Fibroblast of skin of right biceps (primary cell): ENCODE results near the gene TXNRD2.
"Not testable (repeated sequence)": the region's sequence is repeated elsewhere in the genome, so short reads cannot be mapped to it uniquely, and the experiment has no call there.

Experiments used
- DNase-seq: peaks from one replicate; pipeline ENCODE4 v3.0.0-alpha.2; 2013

Gene TXNRD2

DNA sequence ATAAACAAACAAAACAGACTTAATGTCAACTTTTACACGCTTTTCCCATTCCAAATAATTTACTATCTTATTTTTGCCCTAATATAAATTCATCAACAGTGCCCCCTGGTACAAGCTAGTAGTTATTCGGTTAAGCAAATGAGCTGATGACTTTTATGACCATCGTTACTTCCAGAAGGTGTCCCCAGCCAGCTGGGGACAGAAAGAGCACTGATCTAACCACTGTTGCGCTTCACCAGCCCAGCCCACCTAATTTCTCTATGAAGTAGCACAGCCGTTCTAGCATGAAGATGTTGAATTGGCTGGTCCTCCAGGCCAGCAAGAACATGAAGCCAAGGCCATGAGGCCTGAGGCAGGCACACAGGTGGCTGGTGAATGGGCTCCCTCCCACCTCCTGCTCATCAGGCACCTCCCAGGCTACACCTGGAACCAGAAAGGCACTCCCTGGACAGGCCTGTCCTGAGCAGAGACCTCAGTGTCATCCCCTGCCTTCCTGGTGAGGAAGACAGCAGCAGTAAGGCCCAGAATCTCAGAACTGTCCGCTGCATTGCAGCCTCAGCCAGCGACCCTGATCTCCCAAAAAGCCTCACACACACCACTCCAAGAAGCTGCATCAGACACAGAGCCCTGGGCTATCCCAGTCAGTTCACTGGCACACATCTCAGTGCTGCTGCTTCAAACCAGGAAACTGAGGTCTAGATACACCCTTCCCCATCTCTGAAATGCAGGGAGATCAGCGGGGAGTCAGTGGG, 99.8 kb downstream of the TXNRD2 start:
- no peak for DNase-seq

GRCh38 chr22:19840955-19841640, 100.5 kb downstream of the TXNRD2 start:
- no peak for DNase-seq

DNA sequence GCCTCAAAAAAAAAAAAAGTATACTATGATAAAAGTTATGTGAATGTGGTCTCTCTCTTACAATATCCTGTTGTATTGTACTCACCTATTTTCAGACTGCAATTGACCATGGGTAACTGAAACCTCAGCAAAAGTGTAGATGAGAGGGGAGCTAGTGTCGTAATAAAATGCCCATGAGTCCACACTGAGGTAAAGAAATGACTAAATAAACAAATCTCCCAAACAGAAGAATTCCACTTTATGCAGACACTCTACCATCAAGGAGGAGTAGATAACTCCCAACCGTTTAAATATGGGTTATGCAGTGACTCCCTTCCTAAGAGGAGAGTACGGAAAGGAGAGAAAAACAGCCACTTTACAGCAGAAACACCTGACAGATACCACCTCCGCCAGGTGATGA, 101.6 kb downstream of the TXNRD2 start:
- no peak for DNase-seq

DNA sequence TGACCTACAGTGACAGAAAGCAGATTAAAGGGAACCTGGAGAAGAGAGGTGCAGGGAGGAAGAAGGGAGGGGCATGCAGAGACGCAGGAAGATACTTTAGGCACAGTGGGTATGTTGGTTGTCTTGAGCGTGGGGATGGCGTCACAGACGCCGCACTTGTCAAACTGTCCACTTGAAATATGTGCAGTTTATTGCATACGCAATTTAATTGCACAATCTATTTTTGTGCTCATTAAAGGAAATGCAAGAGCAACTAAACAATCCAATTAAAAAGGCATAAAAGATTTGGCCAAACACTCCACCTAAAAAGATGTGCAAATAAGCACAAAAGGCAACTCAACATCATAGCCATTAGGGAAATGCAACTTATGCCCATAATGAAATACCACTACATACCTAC, 103.7 kb downstream of the TXNRD2 start:
- DNase-seq, result no peak

- no peak for DNase-seq
These were observed 105.1 kb downstream of the TXNRD2 start for GRCh38 chr22:19836512-19836911.

GRCh38 chr22:19834599-19834998, 107.0 kb downstream of the TXNRD2 start:
- no peak for DNase-seq

GRCh38 chr22:19833327-19833726, 108.3 kb downstream of the TXNRD2 start:
- DNase-seq, result not testable (repeated sequence)

GRCh38 chr22:19832476-19833108, 109.0 kb downstream of the TXNRD2 start:
- no peak for DNase-seq

GRCh38 chr22:19831979-19832378, 109.6 kb downstream of the TXNRD2 start:
- not testable (repeated sequence) for DNase-seq

- no peak for DNase-seq
These were observed 110.6 kb downstream of the TXNRD2 start for GRCh38 chr22:19831016-19831415.

DNA sequence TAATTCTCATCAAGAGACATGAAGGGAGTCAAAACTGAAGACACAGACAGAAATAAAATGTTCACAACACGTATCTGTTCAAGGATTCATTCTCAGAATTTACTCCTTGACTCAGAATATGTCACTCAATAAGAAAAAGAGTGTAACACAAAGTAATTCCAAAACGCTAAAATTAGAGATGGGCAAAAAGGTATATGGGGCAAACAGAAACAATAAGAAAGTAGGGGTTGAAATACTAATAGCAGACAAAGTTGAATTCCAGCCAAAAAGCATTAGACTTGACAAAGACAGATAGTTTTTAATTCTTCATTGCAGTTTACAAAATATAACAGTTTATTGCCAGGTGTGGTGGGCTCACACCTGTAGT, 113.6 kb downstream of the TXNRD2 start:
- DNase-seq, result no peak

DNA sequence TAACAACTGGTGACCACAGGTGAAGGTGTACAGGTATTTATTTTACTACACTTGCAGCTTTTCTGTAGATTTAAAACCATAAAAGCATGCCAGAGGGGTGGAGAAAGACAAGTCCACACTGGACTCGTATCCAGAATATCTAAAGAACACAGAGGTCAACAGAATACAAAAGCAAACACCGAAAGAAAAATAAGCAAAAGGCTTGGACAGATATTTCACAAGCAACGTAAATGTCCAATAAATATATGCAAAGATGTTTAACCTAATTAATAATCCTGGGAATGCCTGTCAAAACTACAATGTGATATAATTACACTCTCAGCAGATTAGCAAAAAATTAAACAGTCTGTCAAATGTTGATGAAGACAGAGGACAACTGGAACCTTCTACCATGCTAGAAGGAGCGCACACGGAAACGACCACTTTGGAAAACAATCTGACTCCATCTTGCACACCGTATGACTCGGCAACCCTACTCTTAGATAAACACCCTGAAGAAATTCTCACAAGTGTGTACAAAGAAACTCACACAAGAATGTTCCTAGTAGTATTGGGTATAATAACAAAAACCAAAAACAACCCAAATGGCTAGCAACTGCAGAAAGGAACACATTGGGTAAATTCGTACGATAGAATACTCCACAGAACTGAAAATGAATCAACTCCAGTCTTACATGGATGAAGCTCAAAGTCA, 114.1 kb downstream of the TXNRD2 start:
- no peak for DNase-seq

- no peak for DNase-seq
These were observed 115.0 kb downstream of the TXNRD2 start for GRCh38 chr22:19826619-19826950.

DNA sequence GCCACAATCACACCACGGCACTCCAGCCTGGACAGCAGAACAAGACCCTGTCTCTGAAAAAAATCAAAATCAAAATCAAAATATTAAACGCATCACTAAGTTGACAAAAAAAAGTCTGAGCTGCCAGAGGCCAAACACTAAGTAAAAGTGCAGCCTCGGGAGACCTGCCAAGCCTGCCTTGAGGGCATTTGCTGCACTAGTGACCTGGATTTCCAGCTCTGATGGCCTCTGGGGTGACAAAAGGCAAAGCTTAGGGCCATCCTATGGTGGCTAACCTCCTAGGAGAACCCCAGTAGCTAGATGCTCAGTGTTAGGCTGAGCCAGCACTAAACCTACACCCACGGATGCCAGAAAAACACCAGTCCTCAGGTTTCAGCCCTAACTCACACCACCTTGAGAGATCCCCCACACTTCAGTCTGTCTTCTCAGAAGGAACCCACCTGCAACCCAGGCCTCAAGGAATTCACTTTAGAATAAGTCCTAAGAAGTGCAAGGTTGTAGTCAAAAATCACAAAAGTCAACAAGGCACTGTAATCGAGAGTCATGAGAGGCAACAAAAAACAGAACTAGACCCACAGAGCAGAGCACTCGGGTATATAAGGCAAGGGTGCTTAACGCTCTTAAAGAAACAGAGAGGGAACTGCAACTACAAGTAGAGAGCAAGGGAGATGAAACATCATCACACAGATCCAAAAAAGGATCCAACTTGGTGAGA, 115.6 kb downstream of the TXNRD2 start:
- no peak for DNase-seq
